Upper lobe of right lung (tissue), 1 donor: Measurements from ENCODE around the gene SMARCA1. TPM values are rescaled to one million over a fixed set of nuclear protein-coding genes. Genes with fewer than 3 reads are reported as not detected.

Experiments
- ATAC-seq: fragments of 200-7000 bp; cut with Tn5 transposase; one replicate; pipeline ENCODE4 v1.9.1; 2020; ENCODE audit warnings: mild to moderate bottlenecking, moderate library complexity
- DNase-seq: peaks from one replicate; pipeline ENCODE4 v3.0.0-alpha.2; 2020
- H3K27ac ChIP-seq: fragments of 200-600 bp; one replicate; pipeline ENCODE4 v1.8.0; 2022
- H3K27me3 ChIP-seq: fragments of 200-600 bp; one replicate; pipeline ENCODE4 v1.8.0; 2022; ENCODE audit warnings: mild to moderate bottlenecking
- H3K36me3 ChIP-seq: fragments of 200-600 bp; one replicate; pipeline ENCODE4 v1.8.0; 2022
- H3K4me1 ChIP-seq: fragments of 200-600 bp; one replicate; pipeline ENCODE4 v1.8.0; 2022
- H3K4me3 ChIP-seq: fragments of 200-600 bp; one replicate; pipeline ENCODE4 v1.8.0; 2022; ENCODE audit warnings: mild to moderate bottlenecking
- H3K9me3 ChIP-seq: fragments of 200-600 bp; one replicate; pipeline ENCODE4 v1.8.0; 2022
- CTCF ChIP-seq: fragments of 200-600 bp; IDR thresholded peaks from one replicate; pipeline ENCODE4 v1.8.0; 2022; ENCODE audit warnings: antibody characterized with exemption
- intact Hi-C: fragments of 100-400 bp; cut with DNase I; formaldehyde crosslinking; loops from one replicate; pipeline ENCODE4 v1.11.0; 2022
- total RNA-seq: library from RNA; stranded (reverse); fragmentation: NEBNext Ultra II Directional; extraction: Animal tissue kit (Norgen Biotek cat#: 25700); gene quantifications from one replicate; pipeline ENCODE4 v1.2.1, GENCODE V29; 2021
- donor health status: DM: no; HTN: yes; CAD: no; lungs with severe emphysema.

The SMARCA1 gene
- total RNA-seq, 1 donor from 2014 or later: 26.9 TPM

- no peaks in the 10 kb centered on the region for H3K27me3 ChIP-seq
- H3K27ac ChIP-seq: no peak overlapping the region
- no peaks in the 10 kb centered on the region for H3K4me1 ChIP-seq
- H3K9me3 ChIP-seq: no peaks in the 10 kb centered on the region
- intact Hi-C loops: no loop called here
- H3K4me3 ChIP-seq: no peak overlapping the region
- H3K36me3 ChIP-seq: no peaks in the 10 kb centered on the region
- DNase-seq: no peak
- TF ChIP-seq CTCF: no peak
- ATAC-seq: no peak
Measured at GRCh38 chrX:129404670-129405008, 118.7 kb downstream of the SMARCA1 start.

- DNase-seq (no peak), ATAC-seq (no peak)
- Histone ChIP-seq H3K27ac (no peak overlapping the region), H3K9me3 (no peaks in the 10 kb centered on the region), H3K4me3 (no peak overlapping the region), H3K36me3 (no peaks in the 10 kb centered on the region), H3K27me3 (no peaks in the 10 kb centered on the region), H3K4me1 (no peaks in the 10 kb centered on the region)
- intact Hi-C loops: no loop called here
- TF ChIP-seq CTCF: no peak
Measured at GRCh38 chrX:129403974-129404669, 119.2 kb downstream of the SMARCA1 start.

Other genes with a start within 250 kb of the SMARCA1 start
- 20.5 TPM for gene OCRL, start 16.8 kb upstream of the SMARCA1 start, total RNA-seq
- gene APLN, start 131.5 kb upstream of the SMARCA1 start, total RNA-seq: 7.9 TPM
- 0.93 TPM for gene XPNPEP2, start 215.5 kb upstream of the SMARCA1 start, total RNA-seq